Right atrium auricular region (tissue), 2 donors: ENCODE data around the gene GP1BB. TPM values are rescaled to one million over a fixed set of nuclear protein-coding genes. Genes with fewer than 3 reads are reported as not detected.

Experiments used
- DNase-seq: peaks from one replicate; pipeline ENCODE4 v3.0.0-alpha.2; 2019; ENCODE audit warnings: low spot score
- H3K27ac ChIP-seq, 2 donors: fragments of 200-600 bp; sonication (generic); 1 replicate in 1 of 2; 2 replicates in 1 of 2; pipeline ENCODE4 v1.5.1; 2016 to 2019
- H3K27me3 ChIP-seq, 2 donors: fragments of 200-600 bp; sonication (generic); one replicate each; pipeline versions ENCODE4 v1.5.1 to v1.6.0; 2017 to 2019
- H3K36me3 ChIP-seq: fragments of 200-600 bp; sonication (generic); one replicate; pipeline ENCODE4 v1.5.1; 2016
- H3K4me1 ChIP-seq, 2 donors: fragments of 200-600 bp; sonication (generic); one replicate each; pipeline versions ENCODE4 v1.5.1 to v1.6.0; 2017 to 2019
- H3K4me3 ChIP-seq, 2 donors: fragments of 200-600 bp; sonication (generic); 1 replicate in 1 of 2; 2 replicates in 1 of 2; pipeline ENCODE4 v1.5.1; 2017 to 2019; ENCODE audit warnings: mild to moderate bottlenecking in 1 of 2, moderate library complexity in 1 of 2
- H3K9me3 ChIP-seq, 2 donors: fragments of 200-600 bp; sonication (generic); one replicate each; pipeline ENCODE4 v1.5.1; 2019
- total RNA-seq, 2 donors: library from RNA; depleted of rRNA; stranded (reverse); fragments of >200 nt; gene quantifications; one replicate each; pipeline ENCODE4 v1.1.0, GENCODE V29; 2016
- TF ChIP-seq, protein P1 (sequence below), 2 donors: fragments of 200-600 bp; sonication (generic); IDR thresholded peaks; one replicate each; pipeline ENCODE4 v1.5.1; 2019; ENCODE audit warnings: antibody characterized with exemption in 2 of 2

The GP1BB gene
- total RNA-seq, 2 donors from 2014 or later = 25.8 to 34.7 TPM

DNA sequence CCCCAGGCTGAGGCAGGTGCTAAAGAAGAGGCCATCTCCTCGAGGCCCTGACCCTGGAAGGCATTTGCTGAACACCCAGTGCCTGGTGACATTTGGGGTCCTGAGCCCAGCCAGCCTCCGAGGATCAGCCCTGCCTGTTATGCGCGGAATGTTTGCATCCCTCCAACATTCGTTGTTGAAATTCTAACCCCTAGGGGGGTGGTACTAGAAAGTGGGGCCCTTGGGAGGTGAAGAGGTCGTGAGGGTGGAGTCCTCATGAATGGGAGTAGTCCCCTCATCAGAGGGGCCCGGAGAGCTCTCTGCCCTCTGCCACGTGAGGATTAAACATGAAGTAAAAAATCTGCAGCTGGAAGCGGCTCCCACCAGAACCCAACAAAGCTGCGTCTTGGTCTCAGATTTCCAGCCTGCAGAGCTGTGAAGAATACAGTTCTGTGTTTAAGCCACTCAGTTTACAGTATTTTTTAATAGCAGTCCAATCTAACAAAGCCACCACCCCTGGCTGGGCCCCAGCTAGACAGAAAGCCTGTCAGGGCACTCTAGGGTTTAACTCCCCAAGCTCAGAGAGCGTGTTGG, 44.3 kb upstream of the GP1BB start:
- no peak overlapping the region for H3K4me3 ChIP-seq
- no peaks in the 10 kb centered on the region for H3K27me3 ChIP-seq
- H3K9me3 ChIP-seq = no peaks in the 10 kb centered on the region
- no peaks in the 10 kb centered on the region for H3K36me3 ChIP-seq
- no peak for DNase-seq
- H3K27ac ChIP-seq = no peak overlapping the region
- TF ChIP-seq, protein P1, sequence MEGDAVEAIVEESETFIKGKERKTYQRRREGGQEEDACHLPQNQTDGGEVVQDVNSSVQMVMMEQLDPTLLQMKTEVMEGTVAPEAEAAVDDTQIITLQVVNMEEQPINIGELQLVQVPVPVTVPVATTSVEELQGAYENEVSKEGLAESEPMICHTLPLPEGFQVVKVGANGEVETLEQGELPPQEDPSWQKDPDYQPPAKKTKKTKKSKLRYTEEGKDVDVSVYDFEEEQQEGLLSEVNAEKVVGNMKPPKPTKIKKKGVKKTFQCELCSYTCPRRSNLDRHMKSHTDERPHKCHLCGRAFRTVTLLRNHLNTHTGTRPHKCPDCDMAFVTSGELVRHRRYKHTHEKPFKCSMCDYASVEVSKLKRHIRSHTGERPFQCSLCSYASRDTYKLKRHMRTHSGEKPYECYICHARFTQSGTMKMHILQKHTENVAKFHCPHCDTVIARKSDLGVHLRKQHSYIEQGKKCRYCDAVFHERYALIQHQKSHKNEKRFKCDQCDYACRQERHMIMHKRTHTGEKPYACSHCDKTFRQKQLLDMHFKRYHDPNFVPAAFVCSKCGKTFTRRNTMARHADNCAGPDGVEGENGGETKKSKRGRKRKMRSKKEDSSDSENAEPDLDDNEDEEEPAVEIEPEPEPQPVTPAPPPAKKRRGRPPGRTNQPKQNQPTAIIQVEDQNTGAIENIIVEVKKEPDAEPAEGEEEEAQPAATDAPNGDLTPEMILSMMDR (IDR thresholded peaks at IDR 0.05) = no peak
- peaks cover 0 to 4% of the 10 kb centered on the region in 2 donors for H3K4me1 ChIP-seq

DNA sequence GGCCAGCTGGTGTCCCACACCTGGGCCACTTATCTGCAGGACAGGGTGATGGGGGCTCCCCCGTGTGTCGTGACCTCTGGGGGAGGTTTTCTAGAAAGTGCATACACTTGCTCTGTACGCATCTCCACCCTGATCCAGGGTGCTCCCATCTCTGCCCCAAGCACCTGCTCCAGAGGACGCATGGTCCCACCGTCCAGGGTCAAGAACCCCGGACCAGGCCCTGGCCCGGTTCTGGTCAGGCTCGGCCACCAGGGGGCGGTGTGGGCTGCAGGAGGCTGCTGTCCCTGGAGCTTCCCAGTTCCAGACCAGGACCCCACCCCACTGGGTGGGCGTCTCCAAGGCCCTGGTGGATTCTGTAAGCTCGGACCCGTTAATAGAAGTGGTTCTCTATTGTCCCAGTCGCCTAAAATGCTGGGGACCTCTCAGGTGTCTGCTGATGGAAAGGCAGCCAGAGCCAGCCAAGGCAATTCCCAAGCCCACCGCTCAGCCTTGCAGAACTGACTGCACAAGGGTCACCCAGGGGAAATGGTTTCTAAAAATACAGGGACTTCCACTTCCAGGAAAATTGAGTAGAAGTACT, 43.7 kb upstream of the GP1BB start:
- TF ChIP-seq, protein P1 (IDR thresholded peaks at IDR 0.05) = peak; percentile 74 to 90
- no peaks in the 10 kb centered on the region for H3K9me3 ChIP-seq
- DNase-seq = no peak
- no peak overlapping the region for H3K4me3 ChIP-seq
- peaks cover 0 to 4% of the 10 kb centered on the region in 2 donors for H3K4me1 ChIP-seq
- no peak overlapping the region for H3K27ac ChIP-seq
- H3K36me3 ChIP-seq = no peaks in the 10 kb centered on the region
- no peaks in the 10 kb centered on the region for H3K27me3 ChIP-seq

DNA sequence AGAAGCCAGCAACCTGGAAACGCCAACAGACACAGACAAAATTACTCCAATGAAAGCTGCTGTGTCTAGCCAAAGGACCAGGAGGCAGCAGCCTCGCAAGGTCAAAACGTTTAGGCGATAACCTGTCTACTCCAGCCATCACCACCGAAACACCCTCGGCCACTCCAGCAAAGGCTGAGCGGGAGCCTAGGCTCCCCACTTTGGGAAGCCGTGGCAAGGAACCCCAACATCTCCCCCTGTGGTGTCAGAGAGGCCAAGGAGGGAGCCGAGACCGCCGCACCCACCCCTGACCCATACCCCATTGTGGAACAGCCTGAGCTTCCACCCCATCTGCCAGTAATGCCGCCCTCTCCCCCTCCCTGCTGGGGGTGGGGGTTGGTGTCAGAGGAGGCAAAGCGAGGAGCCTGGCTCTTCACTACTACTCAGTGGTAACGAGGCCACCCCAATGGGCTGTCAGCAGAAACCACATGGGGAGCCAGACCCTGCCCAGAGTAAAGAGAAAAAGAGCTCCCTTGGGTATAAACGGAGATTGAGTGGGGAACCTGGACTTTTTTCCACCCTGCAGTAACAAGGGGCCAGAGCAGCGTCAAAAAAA, 43.0 kb upstream of the GP1BB start:
- TF ChIP-seq, protein P1 (IDR thresholded peaks at IDR 0.05) = no peak

DNA sequence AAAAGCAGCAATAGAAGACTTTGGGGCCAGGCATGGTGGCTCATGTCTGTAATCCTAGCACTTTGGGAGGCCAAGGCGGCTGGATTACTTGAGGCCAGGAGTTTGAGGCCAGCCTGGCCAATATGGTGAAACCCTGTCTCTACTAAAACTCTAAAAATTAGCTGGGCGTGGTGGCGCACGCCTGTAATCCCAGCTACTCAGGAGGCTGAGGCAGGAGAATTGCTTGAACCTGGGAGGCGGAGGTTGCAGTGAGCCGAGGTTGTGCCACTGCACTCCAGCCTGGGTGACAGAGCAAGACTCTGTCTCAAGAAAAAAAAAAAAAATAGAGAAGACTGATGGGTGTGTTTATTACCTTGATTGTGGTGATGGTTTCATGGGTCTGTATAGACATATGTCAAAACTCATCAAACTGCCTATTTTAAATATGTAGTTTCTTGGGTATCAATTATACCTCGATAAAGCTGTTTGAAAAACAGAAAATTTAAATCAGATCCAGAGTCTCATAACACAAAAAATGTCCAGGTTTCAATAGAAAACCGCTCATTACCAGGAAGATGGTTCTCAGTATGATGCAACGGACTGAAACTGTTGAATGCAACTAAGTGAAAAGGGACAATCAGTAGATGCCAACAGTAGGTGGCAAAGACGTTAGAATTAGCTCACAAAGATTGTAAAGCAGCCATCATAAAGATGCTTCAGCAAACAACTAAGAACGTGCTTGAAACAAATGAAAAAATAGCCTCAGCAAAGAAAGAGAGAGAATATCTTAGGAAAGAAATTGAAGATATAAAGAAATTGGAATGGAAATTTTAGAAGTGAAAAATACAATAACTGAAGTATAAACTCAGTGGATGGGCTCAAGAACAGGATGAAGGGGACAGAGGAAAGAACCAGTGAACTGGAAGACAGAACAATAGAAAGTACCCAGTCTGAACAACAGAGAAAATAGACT, 42.2 kb upstream of the GP1BB start:
- H3K9me3 ChIP-seq = no peaks in the 10 kb centered on the region
- H3K27ac ChIP-seq = no peak overlapping the region
- no peaks in the 10 kb centered on the region for H3K36me3 ChIP-seq
- no peaks in the 10 kb centered on the region for H3K27me3 ChIP-seq
- TF ChIP-seq, protein P1 (IDR thresholded peaks at IDR 0.05) = no peak
- H3K4me1 ChIP-seq = peaks cover 0 to 4% of the 10 kb centered on the region in 2 donors
- no peak for DNase-seq
- no peak overlapping the region for H3K4me3 ChIP-seq

More for the DNA sequence above, 43.0 kb upstream of the GP1BB start:
- H3K4me3 ChIP-seq = no peak overlapping the region
- DNase-seq = no peak
- peaks cover 0 to 4% of the 10 kb centered on the region in 2 donors for H3K4me1 ChIP-seq
- H3K9me3 ChIP-seq = no peaks in the 10 kb centered on the region
- H3K36me3 ChIP-seq = no peaks in the 10 kb centered on the region
- H3K27me3 ChIP-seq = no peaks in the 10 kb centered on the region
- H3K27ac ChIP-seq = no peak overlapping the region

DNA sequence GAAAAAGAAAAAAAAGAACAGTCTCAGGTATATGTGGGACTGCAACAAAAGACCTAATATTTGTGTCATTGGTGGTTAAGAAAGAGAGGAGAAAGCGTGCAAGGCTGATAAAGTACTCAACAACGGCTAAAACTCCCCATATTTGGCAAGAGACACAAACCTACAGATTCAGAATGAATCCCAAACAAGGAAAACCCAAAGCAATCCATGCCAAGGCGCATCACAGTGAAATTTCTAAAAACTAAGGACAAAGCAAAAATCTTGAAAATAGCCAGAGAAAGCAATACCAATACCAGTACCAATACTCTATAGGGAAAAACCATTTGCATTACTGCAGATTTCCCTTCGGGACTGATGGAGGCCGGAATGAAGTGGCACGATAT, 41.5 kb upstream of the GP1BB start:
- peaks cover 0 to 4% of the 10 kb centered on the region in 2 donors for H3K4me1 ChIP-seq
- H3K27ac ChIP-seq = no peak overlapping the region
- no peaks in the 10 kb centered on the region for H3K27me3 ChIP-seq
- H3K9me3 ChIP-seq = no peaks in the 10 kb centered on the region
- H3K36me3 ChIP-seq = no peaks in the 10 kb centered on the region
- H3K4me3 ChIP-seq = no peak overlapping the region
- DNase-seq = no peak
- TF ChIP-seq, protein P1 (IDR thresholded peaks at IDR 0.05) = no peak
